GM12878 (cell line): ENCODE results near the gene OR13H1.

ENCODE experiments used
- CTCF ChIP-seq, 3 experiments: IDR thresholded peaks in 2 of 3; conservative IDR thresholded peaks in 1 of 3; 2 replicates each; pipeline ENCODE4 v1.5.1; 2011; ENCODE audit warnings: low read depth in 3 of 3, low read length in 3 of 3, mild to moderate bottlenecking in 3 of 3, control low read depth in 2 of 3, moderate library complexity in 2 of 3, inconsistent platforms in 1 of 3, mixed read lengths in 1 of 3; ENCODE audit not compliant: control insufficient read depth in 2 of 3, insufficient read depth in 1 of 3; ENCODE audit errors: extremely low read depth in 1 of 3
- RELA ChIP-seq: fragments of 450-650 bp; IDR thresholded peaks from 2 replicates; pipeline ENCODE4 v1.8.0; 2014; ENCODE audit warnings: borderline replicate concordance; ENCODE audit not compliant: partially characterized antibody
- SMC3 ChIP-seq: IDR thresholded peaks from 2 replicates; pipeline ENCODE4 v1.6.1; 2011; ENCODE audit warnings: low read length, improper control_type of control experiment, borderline replicate concordance
- TAF1 ChIP-seq: IDR thresholded peaks from 2 replicates; pipeline ENCODE4 v1.6.1; 2011; ENCODE audit warnings: mild to moderate bottlenecking, low read depth, low read length, borderline replicate concordance
- YY1 ChIP-seq: IDR thresholded peaks from 2 replicates; pipeline ENCODE4 v1.6.1; 2011; ENCODE audit warnings: low read depth, mild to moderate bottlenecking, low read length

DNA sequence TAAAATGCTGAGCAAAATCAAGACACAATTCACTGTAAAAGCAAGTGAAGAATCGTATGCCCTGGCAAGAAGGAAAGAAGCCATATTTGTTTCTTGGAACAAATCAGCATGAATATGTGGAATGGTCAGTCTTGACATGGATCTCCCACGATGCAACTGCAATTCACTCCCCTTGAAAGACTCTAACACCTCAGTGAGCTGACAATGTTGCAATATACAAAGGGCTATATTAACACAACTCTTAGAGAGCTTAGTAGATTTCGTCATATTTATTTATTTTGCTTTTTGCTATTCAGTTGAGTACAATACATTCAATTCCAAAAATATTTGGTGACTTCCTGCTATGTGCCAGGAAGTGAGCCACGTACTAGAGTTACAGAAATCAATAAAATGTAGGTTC, 14.7 kb downstream of the OR13H1 start:
- TF ChIP-seq TAF1 (no peak), CTCF (IDR thresholded peaks at IDR 0.05 in 2 of 3, conservative IDR thresholded peaks at IDR 0.05 in 1 of 3; ENCODE audit: control insufficient read depth in 2 of 3, extremely low read depth in 1 of 3, insufficient read depth in 1 of 3, low read depth in 3 of 3, low read length in 3 of 3) (no peak), RELA (no peak), SMC3 (no peak), YY1 (no peak)
